Measurements from ENCODE around the gene EPN1.

Gene EPN1

DNA sequence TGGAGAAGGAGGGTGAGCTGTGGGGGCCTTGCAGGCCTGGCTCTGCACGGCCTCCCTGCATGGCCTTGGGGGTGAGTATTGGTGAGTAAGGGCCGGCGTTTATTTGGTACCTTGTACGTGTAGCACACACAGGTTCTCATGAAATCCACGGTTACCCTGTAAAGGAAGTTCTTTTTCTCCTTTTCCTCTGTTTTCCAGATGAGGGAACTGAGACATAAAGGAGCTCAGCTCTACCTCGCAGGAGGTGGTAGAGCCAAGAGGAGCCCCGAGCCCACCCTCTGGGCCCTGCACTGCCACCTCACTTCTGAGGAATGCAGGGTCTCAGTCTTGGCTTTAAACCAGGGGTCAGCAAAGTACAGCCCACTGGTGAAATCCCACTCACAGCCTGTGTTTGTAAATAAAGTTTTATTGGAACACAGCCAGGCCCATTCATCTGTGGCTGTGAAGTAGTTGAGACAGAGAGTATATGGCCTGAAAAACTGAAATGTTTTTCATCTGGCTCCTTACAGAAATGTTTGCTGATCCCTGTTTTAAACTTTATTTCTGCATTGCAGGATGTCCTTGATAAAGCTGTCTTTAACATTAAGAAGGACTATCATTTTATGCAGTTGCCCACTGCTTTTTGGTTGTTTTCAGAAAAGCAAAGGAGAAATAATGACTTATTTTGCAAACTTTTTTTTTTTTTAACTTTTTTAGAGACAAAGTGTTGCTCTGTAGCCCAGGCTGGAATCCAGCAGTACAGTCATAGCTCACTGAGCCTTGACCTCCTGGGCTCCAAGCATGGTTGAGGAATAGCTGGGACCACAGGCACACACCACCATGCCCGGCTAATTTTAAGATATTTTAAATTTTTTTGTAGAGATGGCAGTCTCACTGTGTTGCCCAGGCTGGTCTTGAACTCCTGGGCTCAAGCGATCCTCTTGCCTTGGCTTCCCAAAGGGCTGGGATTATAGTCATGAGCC lies 6.4 kb downstream of the EPN1 start:
- TF ChIP-seq, protein P1, sequence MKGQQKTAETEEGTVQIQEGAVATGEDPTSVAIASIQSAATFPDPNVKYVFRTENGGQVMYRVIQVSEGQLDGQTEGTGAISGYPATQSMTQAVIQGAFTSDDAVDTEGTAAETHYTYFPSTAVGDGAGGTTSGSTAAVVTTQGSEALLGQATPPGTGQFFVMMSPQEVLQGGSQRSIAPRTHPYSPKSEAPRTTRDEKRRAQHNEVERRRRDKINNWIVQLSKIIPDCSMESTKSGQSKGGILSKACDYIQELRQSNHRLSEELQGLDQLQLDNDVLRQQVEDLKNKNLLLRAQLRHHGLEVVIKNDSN (IDR thresholded peaks at IDR 0.05): no peak
- TF ChIP-seq NFIC (IDR thresholded peaks at IDR 0.05) (0 out of 2 replicates have a peak, but pooled peaks have one; percentile 6), FOXM1 (IDR thresholded peaks at IDR 0.05; ENCODE audit: borderline replicate concordance, low read depth) (no peak)

DNA sequence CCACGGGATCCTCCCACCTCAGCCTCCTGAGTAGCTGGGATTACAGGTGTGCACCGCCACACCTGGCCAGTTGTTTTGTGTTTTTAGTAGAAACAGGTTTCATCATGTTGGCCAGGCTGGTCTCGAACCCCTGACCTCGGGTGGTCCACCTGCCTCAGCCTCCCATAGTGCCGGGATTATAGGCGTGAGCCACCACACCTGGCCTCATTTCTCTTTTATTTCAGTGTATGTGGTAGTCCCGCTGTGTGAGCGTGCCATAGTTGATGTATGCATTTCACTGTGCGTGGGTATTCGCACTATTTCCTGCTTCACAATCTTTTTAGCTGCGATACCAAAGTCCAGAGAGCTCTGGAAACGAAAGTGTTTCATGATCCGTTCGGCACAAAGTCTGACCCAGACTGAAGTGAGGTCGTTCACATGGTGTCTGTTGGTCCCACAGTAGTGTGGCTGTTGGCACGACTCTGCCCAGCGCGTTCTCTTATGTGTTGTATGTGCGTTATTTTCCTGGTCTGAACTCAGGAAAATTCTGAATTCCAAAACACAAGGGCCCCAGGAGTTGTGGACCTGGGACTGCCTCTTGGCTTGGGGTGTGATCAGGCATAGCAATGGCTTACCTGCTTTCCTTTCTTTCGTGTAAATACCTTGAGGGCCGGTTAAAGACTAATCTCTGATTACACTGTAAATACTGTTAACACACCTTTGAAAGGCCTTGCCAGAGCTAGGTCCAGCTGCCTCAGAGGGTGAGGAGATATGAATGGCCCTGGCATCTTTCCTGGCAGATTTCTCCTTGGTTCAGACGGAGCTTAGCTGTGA lies 8.6 kb downstream of the EPN1 start:
- no peak for TF ChIP-seq NFIC (IDR thresholded peaks at IDR 0.05)
- no peak for TF ChIP-seq FOXM1 (IDR thresholded peaks at IDR 0.05; ENCODE audit: borderline replicate concordance, low read depth)
- TF ChIP-seq EP300 (IDR thresholded peaks at IDR 0.05; ENCODE audit: borderline replicate concordance): no peak
- no peak for TF ChIP-seq YY1 (IDR thresholded peaks at IDR 0.05; ENCODE audit: low read depth)
- TF ChIP-seq, protein P1 (IDR thresholded peaks at IDR 0.05): no peak
- TF ChIP-seq CREB1 (IDR thresholded peaks at IDR 0.05; ENCODE audit: low read depth): no peak
- no peak for TF ChIP-seq TCF12 (IDR thresholded peaks at IDR 0.05; ENCODE audit: low read depth)
- TF ChIP-seq TAF1 (IDR thresholded peaks at IDR 0.05; ENCODE audit: low read depth): no peak
- no peak for TF ChIP-seq CEBPB (IDR thresholded peaks at IDR 0.05)
- TF ChIP-seq TEAD4 (IDR thresholded peaks at IDR 0.05): no peak
- TF ChIP-seq, protein P2, sequence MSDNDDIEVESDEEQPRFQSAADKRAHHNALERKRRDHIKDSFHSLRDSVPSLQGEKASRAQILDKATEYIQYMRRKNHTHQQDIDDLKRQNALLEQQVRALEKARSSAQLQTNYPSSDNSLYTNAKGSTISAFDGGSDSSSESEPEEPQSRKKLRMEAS (IDR thresholded peaks at IDR 0.05): no peak
- TF ChIP-seq ZBTB7A (IDR thresholded peaks at IDR 0.05; ENCODE audit: low read depth): no peak
- no peak for TF ChIP-seq EGR1 (IDR thresholded peaks at IDR 0.05)
- TF ChIP-seq RAD21 (IDR thresholded peaks at IDR 0.05; ENCODE audit: low read depth): no peak
- TF ChIP-seq, protein P3, sequence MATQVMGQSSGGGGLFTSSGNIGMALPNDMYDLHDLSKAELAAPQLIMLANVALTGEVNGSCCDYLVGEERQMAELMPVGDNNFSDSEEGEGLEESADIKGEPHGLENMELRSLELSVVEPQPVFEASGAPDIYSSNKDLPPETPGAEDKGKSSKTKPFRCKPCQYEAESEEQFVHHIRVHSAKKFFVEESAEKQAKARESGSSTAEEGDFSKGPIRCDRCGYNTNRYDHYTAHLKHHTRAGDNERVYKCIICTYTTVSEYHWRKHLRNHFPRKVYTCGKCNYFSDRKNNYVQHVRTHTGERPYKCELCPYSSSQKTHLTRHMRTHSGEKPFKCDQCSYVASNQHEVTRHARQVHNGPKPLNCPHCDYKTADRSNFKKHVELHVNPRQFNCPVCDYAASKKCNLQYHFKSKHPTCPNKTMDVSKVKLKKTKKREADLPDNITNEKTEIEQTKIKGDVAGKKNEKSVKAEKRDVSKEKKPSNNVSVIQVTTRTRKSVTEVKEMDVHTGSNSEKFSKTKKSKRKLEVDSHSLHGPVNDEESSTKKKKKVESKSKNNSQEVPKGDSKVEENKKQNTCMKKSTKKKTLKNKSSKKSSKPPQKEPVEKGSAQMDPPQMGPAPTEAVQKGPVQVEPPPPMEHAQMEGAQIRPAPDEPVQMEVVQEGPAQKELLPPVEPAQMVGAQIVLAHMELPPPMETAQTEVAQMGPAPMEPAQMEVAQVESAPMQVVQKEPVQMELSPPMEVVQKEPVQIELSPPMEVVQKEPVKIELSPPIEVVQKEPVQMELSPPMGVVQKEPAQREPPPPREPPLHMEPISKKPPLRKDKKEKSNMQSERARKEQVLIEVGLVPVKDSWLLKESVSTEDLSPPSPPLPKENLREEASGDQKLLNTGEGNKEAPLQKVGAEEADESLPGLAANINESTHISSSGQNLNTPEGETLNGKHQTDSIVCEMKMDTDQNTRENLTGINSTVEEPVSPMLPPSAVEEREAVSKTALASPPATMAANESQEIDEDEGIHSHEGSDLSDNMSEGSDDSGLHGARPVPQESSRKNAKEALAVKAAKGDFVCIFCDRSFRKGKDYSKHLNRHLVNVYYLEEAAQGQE (IDR thresholded peaks at IDR 0.05; ENCODE audit: low read depth): no peak

DNA sequence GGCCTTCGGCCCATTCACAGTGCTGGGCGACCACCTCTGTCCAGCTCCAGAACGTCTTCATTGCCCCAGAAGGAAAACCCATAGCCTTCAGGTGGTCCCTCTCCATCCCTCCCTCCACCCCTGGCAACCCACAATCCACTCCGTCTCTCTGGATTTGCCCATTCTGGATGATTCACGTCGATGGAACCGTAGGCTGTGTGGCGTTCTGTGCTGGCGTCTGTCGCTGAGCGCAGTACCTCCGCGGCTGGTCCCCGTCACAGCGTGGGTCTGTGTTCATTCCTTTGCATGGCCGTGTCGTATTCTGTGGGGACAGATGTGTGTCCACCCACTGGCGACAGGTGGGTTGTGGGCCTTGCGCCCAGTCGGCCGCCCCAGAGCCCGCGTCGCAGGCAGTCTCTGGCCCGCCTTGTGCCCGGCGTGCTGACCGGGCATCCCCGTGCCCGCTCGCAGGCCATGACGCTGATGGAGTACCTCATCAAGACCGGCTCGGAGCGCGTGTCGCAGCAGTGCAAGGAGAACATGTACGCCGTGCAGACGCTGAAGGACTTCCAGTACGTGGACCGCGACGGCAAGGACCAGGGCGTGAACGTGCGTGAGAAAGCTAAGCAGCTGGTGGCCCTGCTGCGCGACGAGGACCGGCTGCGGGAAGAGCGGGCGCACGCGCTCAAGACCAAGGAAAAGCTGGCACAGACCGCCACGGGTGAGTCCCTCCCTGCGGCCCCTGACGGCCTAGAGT lies 10.1 kb downstream of the EPN1 start:
- TF ChIP-seq CREB1 (IDR thresholded peaks at IDR 0.05; ENCODE audit: low read depth) (no peak), ZBTB7A (IDR thresholded peaks at IDR 0.05; ENCODE audit: low read depth) (no peak), EP300 (IDR thresholded peaks at IDR 0.05; ENCODE audit: borderline replicate concordance) (no peak)
- TF ChIP-seq, protein P1 (IDR thresholded peaks at IDR 0.05): no peak

DNA sequence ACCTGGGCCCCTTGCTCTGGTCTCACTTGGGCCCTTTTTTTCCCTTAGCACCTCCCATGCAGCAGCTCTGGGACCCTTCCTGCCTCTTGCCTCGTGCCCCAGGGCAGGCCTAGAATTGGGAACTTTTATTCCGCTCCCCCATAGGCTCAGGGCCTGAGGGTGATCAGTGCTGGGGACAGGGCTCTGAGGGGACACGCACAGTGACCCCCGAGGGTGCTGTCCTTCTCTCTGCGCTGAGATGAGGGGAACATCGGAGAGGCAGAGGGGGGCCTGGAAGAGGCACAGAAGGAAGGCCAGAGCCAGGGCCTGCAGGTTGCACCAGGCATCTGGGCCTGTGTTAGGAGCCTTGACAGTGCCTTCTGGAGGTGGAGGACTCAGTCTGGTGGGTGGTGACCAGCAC lies 10.8 kb downstream of the EPN1 start:
- TF ChIP-seq TAF1 (IDR thresholded peaks at IDR 0.05; ENCODE audit: low read depth): no peak
- TF ChIP-seq TCF12 (IDR thresholded peaks at IDR 0.05; ENCODE audit: low read depth): no peak
- no peak for TF ChIP-seq TEAD4 (IDR thresholded peaks at IDR 0.05)
- no peak for TF ChIP-seq CREB1 (IDR thresholded peaks at IDR 0.05; ENCODE audit: low read depth)
- TF ChIP-seq RAD21 (IDR thresholded peaks at IDR 0.05; ENCODE audit: low read depth): no peak
- no peak for TF ChIP-seq FOXM1 (IDR thresholded peaks at IDR 0.05; ENCODE audit: borderline replicate concordance, low read depth)
- no peak for TF ChIP-seq EGR1 (IDR thresholded peaks at IDR 0.05)
- TF ChIP-seq YY1 (IDR thresholded peaks at IDR 0.05; ENCODE audit: low read depth): no peak
- TF ChIP-seq, protein P3 (IDR thresholded peaks at IDR 0.05; ENCODE audit: low read depth): no peak
- TF ChIP-seq, protein P2 (IDR thresholded peaks at IDR 0.05): no peak
- TF ChIP-seq ZBTB7A (IDR thresholded peaks at IDR 0.05; ENCODE audit: low read depth): no peak
- TF ChIP-seq NFIC (IDR thresholded peaks at IDR 0.05): no peak
- TF ChIP-seq, protein P1 (IDR thresholded peaks at IDR 0.05): no peak

Data from Ishikawa (cell line).